H1 (cell line): ENCODE results near the gene FAM162A. TPM values are rescaled to one million over a fixed set of nuclear protein-coding genes. Genes with fewer than 3 reads are reported as not detected.

ENCODE experiments used
- CTCF ChIA-PET: fragments of 300-600 bp; sonication (Branson Sonifier 250); formaldehyde crosslinking; loops from one replicate; lab custom pipeline; 2021; ENCODE audit not compliant: partially characterized antibody; lab: Charles Lee
- POLR2A ChIA-PET: fragments of 300-600 bp; sonication (Branson Sonifier 250); formaldehyde crosslinking; loops from one replicate; lab custom pipeline; 2021; ENCODE audit warnings: inconsistent platforms; ENCODE audit not compliant: partially characterized antibody; lab: Charles Lee
- DNase-seq, 2 experiments: peaks; one replicate each; pipeline versions ENCODE4 v3.0.0 to v3.0.0-alpha.2; 2010 to 2022; ENCODE audit warnings: low spot score in 2 of 2, low read depth in 1 of 2, mixed read lengths in 1 of 2
- FAIRE-seq: peaks from 2 replicates; lab custom pipeline; 2011; peaks lifted over from hg19 to GRCh38; lab: Jason Lieb, UNC
- H2AFZ ChIP-seq: 2 replicates; pipeline ENCODE4 v1.8.1; 2012; ENCODE audit warnings: low read length, inconsistent platforms
- H2AK5ac ChIP-seq: 2 replicates; pipeline ENCODE4 v1.6.1; 2013; ENCODE audit warnings: low read depth, low read length
- H2BK120ac ChIP-seq: replicated peaks from 2 replicates; pipeline ENCODE3; 2013; ENCODE audit warnings: low read depth, low read length, inconsistent platforms
- H2BK12ac ChIP-seq: 2 replicates; pipeline ENCODE4 v1.6.1; 2013; ENCODE audit warnings: low read depth, low read length
- H2BK15ac ChIP-seq: 2 replicates; pipeline ENCODE4 v1.6.1; 2013; ENCODE audit warnings: low read length
- H2BK20ac ChIP-seq: 2 replicates; pipeline ENCODE4 v1.6.1; 2013; ENCODE audit warnings: low read length
- H2BK5ac ChIP-seq: 2 replicates; pipeline ENCODE4 v1.6.1; 2013; ENCODE audit warnings: low read depth, low read length
- H3K14ac ChIP-seq: 2 replicates; pipeline ENCODE4 v1.6.1; 2013; ENCODE audit warnings: inconsistent platforms; ENCODE audit not compliant: insufficient read length
- H3K18ac ChIP-seq: 2 replicates; pipeline ENCODE4 v1.6.1; 2013; ENCODE audit warnings: low read length; ENCODE audit errors: extremely low read depth
- H3K23ac ChIP-seq: 2 replicates; pipeline ENCODE4 v1.6.1; 2013; ENCODE audit warnings: inconsistent platforms; ENCODE audit not compliant: insufficient read length
- H3K23me2 ChIP-seq: 2 replicates; pipeline ENCODE4 v1.6.1; 2013; ENCODE audit warnings: low read depth, low read length
- H3K27ac ChIP-seq: 2 replicates; pipeline ENCODE4 v1.6.1; 2011; ENCODE audit warnings: low read depth, low read length, inconsistent platforms
- H3K27me3 ChIP-seq, 4 experiments: replicated peaks in 1 of 4; 1 replicate in 1 of 4; 2 replicates in 3 of 4; pipeline versions ENCODE4 v1.6.1 to v1.8.1; 2011 to 2013; ENCODE audit warnings: low read length in 3 of 4, mild to moderate bottlenecking in 3 of 4, inconsistent platforms in 2 of 4, mixed read lengths in 2 of 4, moderate library complexity in 1 of 4; ENCODE audit not compliant: control insufficient read depth in 3 of 4, insufficient read depth in 3 of 4; ENCODE audit errors: extremely low read depth in 1 of 4
- H3K36me3 ChIP-seq, 4 experiments: 2 replicates each; pipeline versions ENCODE4 v1.6.1 to v1.8.1; 2011 to 2013; ENCODE audit warnings: mild to moderate bottlenecking in 4 of 4, low read length in 3 of 4, moderate library complexity in 2 of 4, control low read depth in 1 of 4, inconsistent platforms in 1 of 4; ENCODE audit not compliant: insufficient read depth in 4 of 4, control insufficient read depth in 2 of 4
- H3K4ac ChIP-seq: replicated peaks from 2 replicates; pipeline ENCODE3; 2013; ENCODE audit warnings: low read length, low read depth, mixed read lengths, inconsistent platforms; ENCODE audit not compliant: insufficient read length
- H3K4me1 ChIP-seq, 4 experiments: replicated peaks in 1 of 4; 1 replicate in 1 of 4; 2 replicates in 3 of 4; pipeline versions ENCODE4 v1.6.1 to v1.8.1; 2011 to 2013; ENCODE audit warnings: low read length in 3 of 4, inconsistent platforms in 2 of 4, mixed read lengths in 1 of 4; ENCODE audit not compliant: insufficient read depth in 4 of 4, control insufficient read depth in 3 of 4
- H3K4me2 ChIP-seq, 2 experiments: 2 replicates each; pipeline versions ENCODE4 v1.6.1 to v1.8.1; 2011 to 2013; ENCODE audit warnings: low read depth in 2 of 2, low read length in 2 of 2, control low read depth in 1 of 2, inconsistent platforms in 1 of 2, mild to moderate bottlenecking in 1 of 2; ENCODE audit not compliant: insufficient read depth in 1 of 2
- H3K4me3 ChIP-seq, 4 experiments: fragments of 200-600, 300-600 bp in 1 of 4; sonication (generic), shearing (Covaris generic), sonication (Bioruptor Twin) in 1 of 4; 2 replicates each; pipeline versions ENCODE4 v1.5.1 to v1.8.1; 2011 to 2016; ENCODE audit warnings: low read length in 4 of 4, low read depth in 3 of 4, control low read depth in 2 of 4, inconsistent platforms in 2 of 4, mild to moderate bottlenecking in 2 of 4, mixed read lengths in 1 of 4, moderate library complexity in 1 of 4; ENCODE audit not compliant: insufficient read depth in 2 of 4; ENCODE audit errors: extremely low read depth in 1 of 4
- H3K56ac ChIP-seq: replicated peaks from 2 replicates; pipeline ENCODE3; 2013; ENCODE audit warnings: low read depth, mild to moderate bottlenecking, mixed read lengths, low read length, inconsistent platforms; ENCODE audit not compliant: insufficient read length
- H3K79me1 ChIP-seq: 2 replicates; pipeline ENCODE4 v1.6.1; 2013; ENCODE audit warnings: low read depth, low read length, control low read depth
- H3K79me2 ChIP-seq, 2 experiments: 2 replicates each; pipeline versions ENCODE4 v1.6.1 to v1.8.1; 2012 to 2013; ENCODE audit warnings: low read length in 2 of 2, mild to moderate bottlenecking in 2 of 2, inconsistent platforms in 1 of 2; ENCODE audit not compliant: insufficient read depth in 2 of 2, control insufficient read depth in 1 of 2
- H3K9ac ChIP-seq, 4 experiments: replicated peaks in 1 of 4; 1 replicate in 1 of 4; 2 replicates in 3 of 4; pipeline versions ENCODE4 v1.6.1 to v1.8.1; 2011 to 2013; ENCODE audit warnings: low read depth in 3 of 4, low read length in 3 of 4, control low read depth in 2 of 4, mild to moderate bottlenecking in 2 of 4, moderate library complexity in 2 of 4, inconsistent platforms in 1 of 4; ENCODE audit errors: extremely low read depth in 1 of 4
- H3K9me3 ChIP-seq, 2 experiments: 2 replicates each; pipeline versions ENCODE4 v1.6.1 to v1.8.1; 2012 to 2013; ENCODE audit warnings: mild to moderate bottlenecking in 2 of 2, moderate library complexity in 2 of 2, control low read depth in 1 of 2, inconsistent platforms in 1 of 2, low read depth in 1 of 2, low read length in 1 of 2, mixed read lengths in 1 of 2; ENCODE audit not compliant: insufficient read depth in 2 of 2
- H4K20me1 ChIP-seq, 2 experiments: replicated peaks in 1 of 2; 2 replicates each; pipeline versions ENCODE3 to v1.8.1; 2011 to 2013; ENCODE audit warnings: inconsistent platforms in 2 of 2, low read length in 2 of 2, mild to moderate bottlenecking in 1 of 2; ENCODE audit not compliant: insufficient read depth in 2 of 2, control insufficient read depth in 1 of 2
- H4K5ac ChIP-seq: 2 replicates; pipeline ENCODE4 v1.6.1; 2013; ENCODE audit warnings: low read length, low read depth, mixed read lengths, inconsistent platforms; ENCODE audit not compliant: insufficient read length
- H4K8ac ChIP-seq: 2 replicates; pipeline ENCODE4 v1.8.0; 2013; ENCODE audit warnings: mild to moderate bottlenecking, moderate library complexity, low read length, inconsistent platforms; ENCODE audit not compliant: insufficient read depth; ENCODE audit errors: extremely low read depth
- H4K91ac ChIP-seq: replicated peaks from 2 replicates; pipeline ENCODE3; 2013; ENCODE audit warnings: low read length, mixed read lengths, inconsistent platforms; ENCODE audit not compliant: insufficient read length
- PHF8 ChIP-seq: fragments of 200-600 bp; sonication (generic); conservative IDR thresholded peaks from 2 replicates; pipeline ENCODE4 v1.7.1; 2012; ENCODE audit warnings: low read depth, mild to moderate bottlenecking, inconsistent platforms, low read length, moderate library complexity
- WGBS, 2 experiments: shearing (Covaris generic) in 1 of 2; methylation state at CpG; one replicate each; pipeline versions ENCODE4 v1.1.6 to v1.1.7; 2013 to 2015; ENCODE audit warnings: low lambda C conversion rate in 2 of 2, mixed read lengths in 2 of 2, inconsistent platforms in 1 of 2, low coverage in 1 of 2, missing lambda C conversion rate in 1 of 2; ENCODE audit not compliant: insufficient replicate concordance in 2 of 2, insufficient coverage in 1 of 2, insufficient read length in 1 of 2; ENCODE audit errors: extremely low coverage in 1 of 2, missing lambda C conversion rate in 1 of 2; 5-methylcytosine and 5-hydroxymethylcytosine counted together
- polyA plus RNA-seq, 7 experiments: library from polyadenylated mRNA; depleted of rRNA in 3 of 7; stranded (reverse) in 5 of 7; unstranded in 2 of 7; fragments of >200 nt in 5 of 7; fragments of 200-250 nt in 2 of 7; gene quantifications; 1 replicate in 5 of 7; 2 replicates in 1 of 7; 4 replicates in 1 of 7; pipeline versions ENCODE4 v1.2.1 to v1.2.3, GENCODE V29; 2011 to 2013; ENCODE audit warnings: missing spikeins in 2 of 7, mixed read lengths in 2 of 7
- total RNA-seq: library from RNA; stranded (reverse); fragmentation: NEBNext Ultra II Directional; extraction: Animal tissue kit (Norgen Biotek cat#: 25700); gene quantifications from 2 replicates; pipeline ENCODE4 v1.2.1, GENCODE V29; 2021
- TF ChIP-seq, protein P1 (sequence below): IDR thresholded peaks from 2 replicates; pipeline ENCODE4 v1.6.1; 2012; ENCODE audit warnings: inconsistent platforms
- TF ChIP-seq, protein P2 (sequence below), 3 experiments: IDR thresholded peaks; 1 replicate in 2 of 3; 2 replicates in 1 of 3; pipeline versions ENCODE4 v1.5.1 to v1.6.1; 2011; ENCODE audit warnings: low read length in 3 of 3, mild to moderate bottlenecking in 3 of 3, inconsistent platforms in 2 of 3, low read depth in 1 of 3, moderate library complexity in 1 of 3; ENCODE audit not compliant: insufficient read depth in 1 of 3; ENCODE audit errors: control extremely low read depth in 1 of 3

The FAM162A gene
- total and polyA plus RNA-seq, 2 of the 8 experiments (the other 6 are each of a cell fraction or from before 2014, with no cell fraction given) = 38.2 to 59.7 TPM

DNA sequence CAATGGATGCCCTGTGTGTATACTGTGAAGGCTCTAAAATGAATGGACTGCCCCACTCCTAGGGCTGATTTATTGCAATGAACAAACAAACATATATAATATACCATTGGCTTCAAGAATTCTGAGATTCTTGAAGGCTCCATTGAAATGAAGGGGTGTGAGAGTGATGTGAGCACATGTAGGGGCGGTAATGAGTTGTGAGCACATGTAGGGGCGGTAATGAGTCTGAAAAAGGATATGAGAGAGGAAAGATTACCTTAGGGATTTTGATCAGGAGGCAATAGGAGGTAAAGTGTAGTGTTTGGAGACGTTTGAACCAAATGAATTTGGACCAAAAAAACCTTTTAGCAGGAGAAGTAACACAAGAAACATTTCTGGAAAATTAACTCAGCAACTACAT is 3.7 kb downstream of the FAM162A start:
- Histone ChIP-seq H3K4ac (no peak overlapping the region), H3K18ac (no peak overlapping the region), H3K14ac (no peak overlapping the region), H2BK12ac (no peak overlapping the region), H3K4me1 (peaks cover 0 to 6% (median 3%) of the 10 kb centered on the region in 4 experiments; a peak in 4 of 7 replicates), H4K8ac (no peak overlapping the region), H3K4me2 (no peak overlapping the region), H4K91ac (no peak overlapping the region), H3K56ac (no peak overlapping the region), H3K4me3 (no peak overlapping the region), H3K79me1 (peaks cover 2% of the 10 kb centered on the region; the same call in 1 of the 2 replicates), H2BK20ac (no peak overlapping the region), H2BK5ac (no peak overlapping the region), H3K27me3 (no peaks in the 10 kb centered on the region), H3K9me3 (no peaks in the 10 kb centered on the region), H4K20me1 (peaks cover 0 to 2% of the 10 kb centered on the region in 2 experiments), H3K9ac (no peak overlapping the region), H2BK15ac (no peak overlapping the region), H2BK120ac (no peak overlapping the region), H3K79me2 (peaks cover 0 to 36% of the 10 kb centered on the region in 2 experiments; a peak in 2 of 4 replicates), H2AFZ (no peak overlapping the region), H3K23ac (no peak overlapping the region), H2AK5ac (no peak overlapping the region), H3K27ac (no peak overlapping the region), H3K23me2 (peaks cover 11% of the 10 kb centered on the region), H4K5ac (no peak overlapping the region), H3K36me3 (peaks cover 0 to 7% (median 0%) of the 10 kb centered on the region in 4 experiments; a peak in 1 of 8 replicates)
- FAIRE-seq = no peak
- TF ChIP-seq, protein P1, sequence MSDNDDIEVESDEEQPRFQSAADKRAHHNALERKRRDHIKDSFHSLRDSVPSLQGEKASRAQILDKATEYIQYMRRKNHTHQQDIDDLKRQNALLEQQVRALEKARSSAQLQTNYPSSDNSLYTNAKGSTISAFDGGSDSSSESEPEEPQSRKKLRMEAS = peak; percentile 29; the same call in 1 of the 2 replicates
- TF ChIP-seq PHF8 = no peak
- TF ChIP-seq, protein P2, sequence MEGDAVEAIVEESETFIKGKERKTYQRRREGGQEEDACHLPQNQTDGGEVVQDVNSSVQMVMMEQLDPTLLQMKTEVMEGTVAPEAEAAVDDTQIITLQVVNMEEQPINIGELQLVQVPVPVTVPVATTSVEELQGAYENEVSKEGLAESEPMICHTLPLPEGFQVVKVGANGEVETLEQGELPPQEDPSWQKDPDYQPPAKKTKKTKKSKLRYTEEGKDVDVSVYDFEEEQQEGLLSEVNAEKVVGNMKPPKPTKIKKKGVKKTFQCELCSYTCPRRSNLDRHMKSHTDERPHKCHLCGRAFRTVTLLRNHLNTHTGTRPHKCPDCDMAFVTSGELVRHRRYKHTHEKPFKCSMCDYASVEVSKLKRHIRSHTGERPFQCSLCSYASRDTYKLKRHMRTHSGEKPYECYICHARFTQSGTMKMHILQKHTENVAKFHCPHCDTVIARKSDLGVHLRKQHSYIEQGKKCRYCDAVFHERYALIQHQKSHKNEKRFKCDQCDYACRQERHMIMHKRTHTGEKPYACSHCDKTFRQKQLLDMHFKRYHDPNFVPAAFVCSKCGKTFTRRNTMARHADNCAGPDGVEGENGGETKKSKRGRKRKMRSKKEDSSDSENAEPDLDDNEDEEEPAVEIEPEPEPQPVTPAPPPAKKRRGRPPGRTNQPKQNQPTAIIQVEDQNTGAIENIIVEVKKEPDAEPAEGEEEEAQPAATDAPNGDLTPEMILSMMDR (IDR thresholded peaks at IDR 0.05; ENCODE audit: control extremely low read depth in 1 of 3, insufficient read depth in 1 of 3, low read depth in 1 of 3, low read length in 3 of 3) = peak in 1 of 3 experiments; percentile 8; a peak in 1 of 4 replicates
- 82% methylated on average over 3 of the region's 3 CpGs; no CpG with 5 or more reads in 1 of the 2 experiments for WGBS, 2 experiments
- no peak for DNase-seq
- POLR2A ChIA-PET = no interaction called here
- CTCF ChIA-PET = no interaction called here
